Left ventricle myocardium inferior (tissue), 1 donor: ENCODE measurements around the gene FBXL22. TPM values are rescaled to one million over a fixed set of nuclear protein-coding genes. Genes with fewer than 3 reads are reported as not detected.

ENCODE experiments used
- DNase-seq: peaks from one replicate; pipeline ENCODE4 v3.0.0-alpha.2; 2020
- H3K27ac ChIP-seq: fragments of 200-600 bp; replicated peaks from 2 replicates; pipeline ENCODE4 v1.8.0; 2021
- H3K27me3 ChIP-seq: fragments of 200-600 bp; 2 replicates; pipeline ENCODE4 v1.8.0; 2021; ENCODE audit warnings: low read depth
- H3K36me3 ChIP-seq: fragments of 200-600 bp; 2 replicates; pipeline ENCODE4 v1.8.0; 2021
- H3K4me1 ChIP-seq: fragments of 200-600 bp; 2 replicates; pipeline ENCODE4 v1.8.0; 2021
- H3K4me3 ChIP-seq: fragments of 200-600 bp; 2 replicates; pipeline ENCODE4 v1.8.0; 2021; ENCODE audit warnings: mild to moderate bottlenecking, moderate library complexity
- H3K9me3 ChIP-seq: fragments of 200-600 bp; replicated peaks from 2 replicates; pipeline ENCODE4 v1.8.0; 2021
- intact Hi-C: fragments of 100-400 bp; cut with micrococcal nuclease; formaldehyde crosslinking; loops from one replicate; pipeline ENCODE4 v1.11.0; 2022
- total RNA-seq: library from RNA; stranded (reverse); fragmentation: NEBNext Ultra II Directional; extraction: Animal tissue kit (Norgen Biotek cat#: 25700); gene quantifications from one replicate; pipeline ENCODE4 v1.2.1, GENCODE V29; 2021
- TF ChIP-seq, protein P1 (sequence below): fragments of 200-600 bp; IDR thresholded peaks from 2 replicates; pipeline ENCODE4 v1.8.0; 2021; ENCODE audit warnings: antibody characterized with exemption, mild to moderate bottlenecking, borderline replicate concordance
- donor health status: DM: no; HTN: yes; CAD: no; lungs with severe emphysema.

The FBXL22 gene
- total RNA-seq, 1 donor from 2014 or later = 29.5 TPM

DNA sequence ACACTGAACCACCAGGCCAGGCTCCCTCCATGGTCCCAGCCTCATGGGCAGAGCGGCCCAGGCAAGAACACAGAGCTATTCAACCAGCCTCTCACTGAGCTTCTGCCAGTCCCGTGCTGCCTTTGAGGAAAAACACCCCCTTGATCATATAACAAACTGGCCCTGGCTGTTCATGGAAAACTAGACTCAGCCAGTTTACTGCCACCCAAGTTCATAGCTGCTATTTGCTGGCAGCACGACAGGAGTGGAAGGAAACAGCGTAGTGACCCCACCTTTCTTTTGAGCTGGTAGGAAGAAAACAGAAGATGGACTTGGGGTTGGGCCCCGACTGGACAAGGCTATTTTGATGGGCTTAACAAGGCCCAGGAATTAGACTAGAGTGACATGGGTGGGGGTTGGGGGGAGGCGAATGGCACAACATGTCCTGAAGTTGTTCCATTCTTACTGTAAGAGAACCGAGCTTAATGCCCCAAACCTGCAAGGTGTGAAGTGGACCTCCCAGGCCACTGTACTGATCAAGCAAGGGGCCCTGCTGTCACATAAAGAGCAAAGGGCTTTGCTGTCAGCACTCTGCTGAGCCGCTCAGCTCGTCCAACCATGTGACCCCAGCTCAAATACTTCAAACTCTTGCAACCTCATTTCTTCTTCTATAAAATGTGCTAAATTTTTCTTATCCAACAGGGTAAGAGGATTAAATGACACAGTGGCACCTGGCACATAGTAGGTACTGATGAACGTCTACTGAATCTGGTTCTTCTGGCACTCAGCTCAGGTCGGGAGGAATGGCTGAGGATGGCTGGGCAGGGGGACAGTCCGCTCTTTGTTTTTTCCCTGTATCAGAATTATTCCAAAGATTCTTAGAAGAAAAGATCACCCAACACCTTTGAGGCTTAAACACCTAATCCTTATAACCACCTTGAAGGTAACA lies 1.6 kb downstream of the FBXL22 start:
- TF ChIP-seq, protein P1, sequence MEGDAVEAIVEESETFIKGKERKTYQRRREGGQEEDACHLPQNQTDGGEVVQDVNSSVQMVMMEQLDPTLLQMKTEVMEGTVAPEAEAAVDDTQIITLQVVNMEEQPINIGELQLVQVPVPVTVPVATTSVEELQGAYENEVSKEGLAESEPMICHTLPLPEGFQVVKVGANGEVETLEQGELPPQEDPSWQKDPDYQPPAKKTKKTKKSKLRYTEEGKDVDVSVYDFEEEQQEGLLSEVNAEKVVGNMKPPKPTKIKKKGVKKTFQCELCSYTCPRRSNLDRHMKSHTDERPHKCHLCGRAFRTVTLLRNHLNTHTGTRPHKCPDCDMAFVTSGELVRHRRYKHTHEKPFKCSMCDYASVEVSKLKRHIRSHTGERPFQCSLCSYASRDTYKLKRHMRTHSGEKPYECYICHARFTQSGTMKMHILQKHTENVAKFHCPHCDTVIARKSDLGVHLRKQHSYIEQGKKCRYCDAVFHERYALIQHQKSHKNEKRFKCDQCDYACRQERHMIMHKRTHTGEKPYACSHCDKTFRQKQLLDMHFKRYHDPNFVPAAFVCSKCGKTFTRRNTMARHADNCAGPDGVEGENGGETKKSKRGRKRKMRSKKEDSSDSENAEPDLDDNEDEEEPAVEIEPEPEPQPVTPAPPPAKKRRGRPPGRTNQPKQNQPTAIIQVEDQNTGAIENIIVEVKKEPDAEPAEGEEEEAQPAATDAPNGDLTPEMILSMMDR = no peak
- H3K27me3 ChIP-seq = no peaks in the 10 kb centered on the region
- intact Hi-C loops = no loop called here
- no peak for DNase-seq
- H3K4me1 ChIP-seq = peaks cover 95% of the 10 kb centered on the region
- no peaks in the 10 kb centered on the region for H3K9me3 ChIP-seq
- H3K27ac ChIP-seq = peak overlapping the region; percentile 93
- H3K36me3 ChIP-seq = peaks cover 2% of the 10 kb centered on the region
- peak overlapping the region; percentile 81 for H3K4me3 ChIP-seq

DNA sequence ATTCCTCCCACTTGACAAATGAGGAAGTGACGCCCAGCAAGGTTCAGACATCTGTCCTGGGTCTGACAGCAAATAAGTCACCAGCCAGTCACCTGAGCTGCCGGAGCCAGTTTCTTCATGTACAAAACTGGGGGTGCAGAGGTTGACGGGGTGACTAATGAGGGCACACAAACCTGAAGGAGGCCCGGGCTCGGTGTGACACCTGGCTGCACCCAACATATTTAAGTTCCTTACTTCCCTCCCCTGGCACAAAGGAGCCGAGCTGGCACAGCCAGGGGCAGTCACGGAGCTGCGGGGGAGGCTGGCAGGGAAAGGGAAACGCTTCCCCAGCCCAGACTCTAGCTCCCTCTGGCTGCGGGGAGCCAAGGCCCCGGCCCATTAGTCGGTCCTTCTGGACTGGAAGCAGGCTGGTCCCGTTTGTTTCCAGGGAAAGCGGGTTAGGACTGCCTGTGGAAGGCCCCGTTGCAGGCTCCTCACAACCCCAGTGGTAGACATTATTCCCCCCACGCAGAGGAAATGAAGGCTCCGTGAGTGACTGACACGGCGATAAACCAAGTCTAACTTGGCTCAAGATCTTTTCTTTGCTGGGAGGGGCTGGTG lies 2.3 kb downstream of the FBXL22 start:
- intact Hi-C loops = no loop called here
- Histone ChIP-seq H3K4me1 (peaks cover 94% of the 10 kb centered on the region), H3K36me3 (no peaks in the 10 kb centered on the region), H3K27ac (peak overlapping the region; percentile 93), H3K4me3 (peak overlapping the region; percentile 81), H3K9me3 (no peaks in the 10 kb centered on the region), H3K27me3 (no peaks in the 10 kb centered on the region)
- TF ChIP-seq, protein P1 = peak; percentile 72
- peak; percentile 64 for DNase-seq

DNA sequence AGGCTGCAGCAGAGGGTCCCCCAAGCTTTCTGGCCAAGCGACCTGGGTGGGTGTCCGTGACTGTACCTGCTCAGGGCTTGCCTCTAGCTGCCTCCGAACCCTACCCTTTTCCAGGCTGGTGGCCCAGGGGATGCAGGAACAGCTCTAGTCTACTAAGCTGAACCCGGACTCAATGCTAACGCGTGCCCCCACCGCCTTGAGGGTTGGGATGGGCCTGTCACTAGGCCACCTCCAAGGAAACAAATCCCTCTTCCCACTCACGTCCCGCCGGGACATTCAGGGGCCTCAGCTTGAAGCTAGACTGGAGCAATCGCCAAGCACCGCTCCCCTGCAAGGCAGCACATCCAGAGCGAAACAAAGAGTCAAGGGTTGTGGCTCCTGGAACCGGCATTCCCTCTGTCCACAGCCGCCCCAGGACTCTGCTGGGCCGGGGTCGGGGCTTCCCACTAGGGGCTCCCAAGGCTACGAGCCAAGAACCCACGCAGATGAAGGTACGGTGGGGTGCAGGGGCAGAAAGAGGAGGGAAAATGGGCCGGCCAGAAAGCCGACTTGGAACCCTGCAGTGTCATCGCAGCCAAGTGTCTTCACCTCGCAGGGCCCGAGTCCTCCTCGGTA lies 2.9 kb downstream of the FBXL22 start:
- DNase-seq = no peak
- peak overlapping the region; percentile 81 for H3K4me3 ChIP-seq
- intact Hi-C loops = no loop called here
- H3K9me3 ChIP-seq = no peaks in the 10 kb centered on the region
- TF ChIP-seq, protein P1 = no peak
- H3K27ac ChIP-seq = peak overlapping the region; percentile 93
- no peaks in the 10 kb centered on the region for H3K27me3 ChIP-seq
- H3K36me3 ChIP-seq = no peaks in the 10 kb centered on the region
- peaks cover 88% of the 10 kb centered on the region for H3K4me1 ChIP-seq

DNA sequence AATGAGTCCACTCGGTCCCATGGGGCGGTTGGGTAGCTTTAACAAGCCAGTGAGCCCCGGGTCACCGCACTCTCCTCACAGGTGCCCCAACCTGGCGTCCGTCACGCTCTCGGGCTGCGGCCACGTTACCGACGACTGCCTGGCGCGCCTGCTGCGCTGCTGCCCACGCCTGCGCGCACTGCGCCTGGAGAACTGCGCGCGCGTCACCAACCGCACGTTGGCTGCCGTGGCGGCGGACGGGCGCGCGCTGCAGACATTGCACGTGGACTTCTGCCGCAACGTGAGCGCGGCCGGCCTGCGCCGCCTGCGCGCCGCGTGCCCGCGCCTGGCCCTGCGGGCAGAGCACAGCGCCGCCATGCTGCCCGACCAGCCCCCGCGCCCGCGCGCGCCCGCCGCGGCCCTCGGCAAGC lies 3.4 kb downstream of the FBXL22 start:
- peaks cover 86% of the 10 kb centered on the region for H3K4me1 ChIP-seq
- TF ChIP-seq, protein P1 = peak; percentile 28

DNA sequence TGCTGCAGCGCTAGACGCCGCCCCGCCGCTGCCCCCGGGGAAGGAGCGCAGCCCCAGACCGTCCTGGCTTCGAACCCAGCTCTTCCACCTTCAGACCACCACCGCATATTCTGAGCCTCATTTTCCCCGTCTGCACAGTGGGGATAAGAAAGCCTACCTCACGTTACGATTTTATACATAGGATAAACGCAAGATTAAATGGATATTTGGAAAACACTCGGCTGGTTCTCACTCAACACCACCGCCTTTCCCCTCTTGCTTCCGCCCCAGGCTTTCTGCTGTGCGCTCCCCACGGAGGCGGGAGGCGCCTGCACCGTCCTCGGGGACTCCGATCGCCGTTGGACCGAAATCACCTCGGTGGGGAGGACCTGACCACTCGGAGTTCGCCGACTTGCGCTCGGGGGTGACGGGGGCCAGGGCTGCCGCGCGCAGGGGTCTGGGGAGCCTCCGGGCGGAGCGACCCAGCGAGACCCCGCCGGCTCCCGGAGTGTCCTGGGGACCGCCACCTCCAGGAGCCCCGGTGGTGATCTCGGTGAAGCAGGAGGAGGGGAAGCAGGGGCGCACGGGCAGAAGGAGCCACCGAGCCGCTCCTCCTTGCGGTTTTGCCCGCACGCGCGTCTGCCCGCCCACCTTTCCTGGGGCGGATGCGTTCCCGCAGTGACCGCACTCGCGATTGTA lies 4.0 kb downstream of the FBXL22 start:
- TF ChIP-seq, protein P1 = no peak
- peaks cover 86% of the 10 kb centered on the region for H3K4me1 ChIP-seq
- H3K27ac ChIP-seq = peak overlapping the region; percentile 93
- peak overlapping the region; percentile 81 for H3K4me3 ChIP-seq
- DNase-seq = peak; percentile 32
- H3K36me3 ChIP-seq = no peaks in the 10 kb centered on the region
- intact Hi-C loops = no loop called here
- H3K27me3 ChIP-seq = no peaks in the 10 kb centered on the region
- no peaks in the 10 kb centered on the region for H3K9me3 ChIP-seq

More for the DNA sequence above, 3.4 kb downstream of the FBXL22 start:
- peak overlapping the region; percentile 81 for H3K4me3 ChIP-seq
- intact Hi-C loops = no loop called here
- H3K27ac ChIP-seq = peak overlapping the region; percentile 93
- DNase-seq = peak; percentile 88
- no peaks in the 10 kb centered on the region for H3K9me3 ChIP-seq
- H3K27me3 ChIP-seq = no peaks in the 10 kb centered on the region
- H3K36me3 ChIP-seq = no peaks in the 10 kb centered on the region
